Measurements from ENCODE around the gene AZIN2.
"Not testable (repeated sequence)": the region's sequence is repeated elsewhere in the genome, so short reads cannot be mapped to it uniquely, and the experiment has no call there.

- not testable (repeated sequence) for TF ChIP-seq POLR2AphosphoS5, CTCF (IDR thresholded peaks at IDR 0.05)
These were observed 55.1 kb downstream of the AZIN2 start for GRCh38 chr1:33136041-33136440.

Measured in upper lobe of left lung (tissue), 4 donors.